GM12865 (cell line): ENCODE measurements around the gene PRRX1.

ENCODE experiments used
- DNase-seq: peaks from one replicate; pipeline ENCODE4 v3.0.0; 2010; ENCODE audit warnings: low read depth
- H3K4me3 ChIP-seq: 2 replicates; pipeline ENCODE4 v1.5.1; 2011; ENCODE audit warnings: mild to moderate bottlenecking, low read depth, low read length, control low read depth
- CTCF ChIP-seq: IDR thresholded peaks from 2 replicates; pipeline ENCODE4 v1.5.1; 2011; ENCODE audit warnings: low read length, control low read depth, low read depth, inconsistent platforms; ENCODE audit not compliant: insufficient read depth; ENCODE audit errors: missing control alignments

Gene PRRX1

DNA sequence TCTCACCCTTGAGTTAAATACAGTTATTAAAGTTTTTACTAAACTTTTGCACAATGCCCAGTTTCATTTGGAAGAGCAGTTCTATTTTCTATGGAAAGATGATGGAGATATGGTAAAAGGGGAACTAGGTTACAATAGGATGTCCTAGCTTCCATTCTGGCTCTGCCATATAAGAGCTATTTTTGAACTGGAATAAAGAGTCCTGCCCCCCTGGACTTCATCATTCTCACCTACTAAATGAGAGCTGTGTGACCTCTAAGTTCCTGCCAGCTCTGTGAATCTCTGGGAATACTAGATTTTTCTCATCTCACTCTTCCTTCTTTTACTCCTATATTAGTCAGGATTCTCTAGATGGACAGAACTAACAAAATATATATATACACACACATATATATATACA, 106.3 kb downstream of the PRRX1 start:
- TF ChIP-seq CTCF: no peak
- no peak for DNase-seq
- no peak overlapping the region for H3K4me3 ChIP-seq

GRCh38 chr1:170776252-170776651, 112.3 kb downstream of the PRRX1 start:
- DNase-seq: no peak
- TF ChIP-seq CTCF: no peak
- H3K4me3 ChIP-seq: no peak overlapping the region

DNA sequence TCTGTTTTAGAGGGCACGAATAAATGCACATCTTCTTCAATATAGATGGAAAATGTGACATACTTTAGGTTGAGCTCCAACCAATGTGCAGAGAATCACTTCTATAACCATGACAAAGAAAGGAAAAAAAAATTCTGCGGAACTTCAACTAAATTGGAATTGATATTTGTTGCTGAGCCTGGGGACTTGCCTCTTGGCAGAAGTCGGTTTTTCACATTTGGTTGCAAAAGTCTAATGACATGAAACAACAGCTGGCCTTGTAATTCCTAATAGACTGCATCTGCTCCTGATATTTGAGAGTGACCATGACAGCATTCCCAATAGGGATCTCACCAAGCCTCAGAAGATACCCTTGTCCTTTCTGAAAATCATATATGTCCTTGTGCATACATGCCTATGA, 112.8 kb downstream of the PRRX1 start:
- no peak for TF ChIP-seq CTCF
- H3K4me3 ChIP-seq: no peak overlapping the region
- DNase-seq: no peak
